ENCODE results near the gene PPARA.
"Not testable (repeated sequence)": the region's sequence is repeated elsewhere in the genome, so short reads cannot be mapped to it uniquely, and the experiment has no call there.

The PPARA gene

GRCh38 chr22:46138058-46138797, 12.1 kb upstream of the PPARA start:
- peaks cover 9% of the 10 kb centered on the region for H3K4me1 Mint-ChIP-seq
- TF ChIP-seq, protein P1, sequence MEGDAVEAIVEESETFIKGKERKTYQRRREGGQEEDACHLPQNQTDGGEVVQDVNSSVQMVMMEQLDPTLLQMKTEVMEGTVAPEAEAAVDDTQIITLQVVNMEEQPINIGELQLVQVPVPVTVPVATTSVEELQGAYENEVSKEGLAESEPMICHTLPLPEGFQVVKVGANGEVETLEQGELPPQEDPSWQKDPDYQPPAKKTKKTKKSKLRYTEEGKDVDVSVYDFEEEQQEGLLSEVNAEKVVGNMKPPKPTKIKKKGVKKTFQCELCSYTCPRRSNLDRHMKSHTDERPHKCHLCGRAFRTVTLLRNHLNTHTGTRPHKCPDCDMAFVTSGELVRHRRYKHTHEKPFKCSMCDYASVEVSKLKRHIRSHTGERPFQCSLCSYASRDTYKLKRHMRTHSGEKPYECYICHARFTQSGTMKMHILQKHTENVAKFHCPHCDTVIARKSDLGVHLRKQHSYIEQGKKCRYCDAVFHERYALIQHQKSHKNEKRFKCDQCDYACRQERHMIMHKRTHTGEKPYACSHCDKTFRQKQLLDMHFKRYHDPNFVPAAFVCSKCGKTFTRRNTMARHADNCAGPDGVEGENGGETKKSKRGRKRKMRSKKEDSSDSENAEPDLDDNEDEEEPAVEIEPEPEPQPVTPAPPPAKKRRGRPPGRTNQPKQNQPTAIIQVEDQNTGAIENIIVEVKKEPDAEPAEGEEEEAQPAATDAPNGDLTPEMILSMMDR (IDR thresholded peaks at IDR 0.05; ENCODE audit: unreplicated experiment in 3 of 3): no peak
- no peak overlapping the region for H3K4me3 Mint-ChIP-seq
- H3K27me3 Mint-ChIP-seq (ENCODE audit: low read depth): peaks cover 5% of the 10 kb centered on the region
- H3K36me3 Mint-ChIP-seq (ENCODE audit: low read depth): no peaks in the 10 kb centered on the region
- no peaks in the 10 kb centered on the region for H3K9me3 Mint-ChIP-seq
- H3K27ac Mint-ChIP-seq: peak overlapping the region in 1 of 3 experiments; percentile 5

- not testable (repeated sequence) for H3K9me3 Mint-ChIP-seq; H3K4me3 Mint-ChIP-seq; H3K36me3 Mint-ChIP-seq (ENCODE audit: low read depth); H3K4me1 Mint-ChIP-seq; H3K27me3 Mint-ChIP-seq (ENCODE audit: low read depth)
- H3K27ac Mint-ChIP-seq: peak overlapping the region in 1 of 3 experiments; percentile 87
These were observed 10.9 kb upstream of the PPARA start for GRCh38 chr22:46139417-46139816.

DNA sequence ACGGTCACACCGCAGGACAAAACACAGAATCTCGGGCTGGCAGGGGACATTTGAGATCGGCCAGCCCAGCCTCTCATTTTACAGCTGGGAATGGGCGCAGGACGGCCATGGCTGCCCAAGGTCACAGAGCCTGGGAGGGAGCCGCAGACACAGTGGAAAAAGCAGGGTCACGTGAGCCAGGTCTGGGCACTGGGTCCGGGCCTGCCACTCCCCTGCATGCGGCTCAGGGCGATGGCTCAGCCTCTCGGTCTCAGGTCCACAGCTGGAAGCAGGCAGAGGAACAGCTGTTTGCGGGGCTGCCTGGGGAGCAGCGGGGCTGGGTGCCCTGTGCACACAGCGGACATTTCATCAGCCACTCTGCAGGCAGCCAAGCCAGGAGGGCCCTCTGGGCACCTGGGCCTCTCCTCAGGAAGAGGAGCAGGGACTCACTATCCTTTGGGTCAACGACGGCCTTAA, 10.4 kb upstream of the PPARA start:
- TF ChIP-seq, protein P1 (IDR thresholded peaks at IDR 0.05; ENCODE audit: unreplicated experiment in 3 of 3): no peak
- peaks cover 9% of the 10 kb centered on the region for H3K4me1 Mint-ChIP-seq
- no peak overlapping the region for H3K4me3 Mint-ChIP-seq
- H3K36me3 Mint-ChIP-seq (ENCODE audit: low read depth): no peaks in the 10 kb centered on the region
- H3K27me3 Mint-ChIP-seq (ENCODE audit: low read depth): peaks cover 5% of the 10 kb centered on the region
- H3K9me3 Mint-ChIP-seq: no peaks in the 10 kb centered on the region
- peak overlapping the region in 1 of 3 experiments; percentile 87 for H3K27ac Mint-ChIP-seq

DNA sequence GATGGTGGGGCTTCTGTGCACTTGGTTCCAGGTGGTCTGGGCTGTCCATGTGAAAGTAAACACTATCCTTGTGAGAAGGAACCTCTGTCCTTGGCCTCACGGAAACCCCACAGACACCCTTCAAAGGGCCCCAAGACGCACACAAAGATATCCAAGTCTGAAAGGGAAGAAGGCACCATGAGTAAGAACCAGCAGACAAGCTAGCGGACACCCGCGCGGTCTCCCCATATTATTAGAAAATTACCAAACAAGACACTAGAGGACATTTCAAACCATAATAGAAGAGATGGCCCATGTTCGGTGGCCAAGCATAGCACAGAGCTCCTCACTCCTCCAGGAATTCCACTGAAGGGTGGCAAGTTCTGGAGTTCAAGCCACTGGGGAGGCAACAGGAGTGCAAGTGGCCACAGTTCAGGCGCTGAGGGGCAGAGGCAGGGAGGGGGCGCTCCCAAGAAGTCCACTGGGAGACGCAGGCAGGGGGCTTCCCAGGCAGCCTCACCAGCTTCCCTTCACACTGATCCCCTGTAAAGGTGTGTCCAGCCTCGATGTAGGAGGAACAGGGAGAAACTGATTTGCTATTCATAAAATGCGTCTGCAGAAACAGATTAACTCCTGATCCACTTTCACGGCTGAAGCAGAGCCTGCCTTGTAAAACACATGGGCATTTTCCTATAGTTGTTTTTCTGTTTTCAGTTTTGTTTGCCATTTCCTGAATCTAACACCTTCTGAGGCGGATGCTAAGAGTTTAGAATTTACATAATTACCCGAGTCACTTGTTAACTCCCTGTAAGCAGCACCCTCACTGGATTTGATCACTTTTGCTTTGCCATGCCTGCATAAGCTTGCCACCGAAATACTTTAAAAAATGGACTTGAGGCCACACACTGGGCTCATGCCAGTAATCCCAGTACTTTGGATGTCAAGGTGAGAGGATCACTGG, 9.1 kb upstream of the PPARA start:
- Mint-ChIP-seq H3K4me3 (no peak overlapping the region), H3K36me3 (ENCODE audit: low read depth) (no peaks in the 10 kb centered on the region), H3K27ac (no peak overlapping the region), H3K9me3 (no peaks in the 10 kb centered on the region), H3K4me1 (peaks cover 9% of the 10 kb centered on the region), H3K27me3 (ENCODE audit: low read depth) (peaks cover 16% of the 10 kb centered on the region)
- TF ChIP-seq, protein P1 (IDR thresholded peaks at IDR 0.05; ENCODE audit: unreplicated experiment in 3 of 3): no peak

GRCh38 chr22:46142548-46143490, 7.5 kb upstream of the PPARA start:
- H3K27ac Mint-ChIP-seq: no peak overlapping the region
- no peak overlapping the region for H3K4me3 Mint-ChIP-seq

More at GRCh38 chr22:46142548-46143490, 7.5 kb upstream of the PPARA start:
- peaks cover 26% of the 10 kb centered on the region for H3K27me3 Mint-ChIP-seq (ENCODE audit: low read depth)
- H3K4me1 Mint-ChIP-seq: peaks cover 4% of the 10 kb centered on the region
- TF ChIP-seq, protein P1 (IDR thresholded peaks at IDR 0.05; ENCODE audit: unreplicated experiment in 3 of 3): no peak
- no peaks in the 10 kb centered on the region for H3K9me3 Mint-ChIP-seq
- H3K36me3 Mint-ChIP-seq (ENCODE audit: low read depth): no peaks in the 10 kb centered on the region
